Measurements from ENCODE around the gene ACP3.

The ACP3 gene

GRCh38 chr3:132315851-132316250 lies 1.4 kb upstream of the ACP3 start:
- DNase-seq (ENCODE audit: low spot score): no peak

GRCh38 chr3:132318451-132318850 lies 1.2 kb downstream of the ACP3 start:
- DNase-seq (ENCODE audit: low spot score): no peak

GRCh38 chr3:132321304-132321703 lies 4.1 kb downstream of the ACP3 start:
- DNase-seq (ENCODE audit: low spot score): no peak

GRCh38 chr3:132325103-132325606 lies 7.9 kb downstream of the ACP3 start:
- DNase-seq (ENCODE audit: low spot score): no peak

GRCh38 chr3:132325634-132326033 lies 8.4 kb downstream of the ACP3 start:
- no peak for DNase-seq (ENCODE audit: low spot score)

GRCh38 chr3:132326251-132326650 lies 9.0 kb downstream of the ACP3 start:
- DNase-seq (ENCODE audit: low spot score): no peak

- no peak for DNase-seq (ENCODE audit: low spot score)
These were observed 14.9 kb downstream of the ACP3 start for GRCh38 chr3:132332082-132332481.

- DNase-seq (ENCODE audit: low spot score): no peak
These were observed 15.3 kb downstream of the ACP3 start for GRCh38 chr3:132332508-132332907.

GRCh38 chr3:132341746-132342145 lies 24.5 kb downstream of the ACP3 start:
- DNase-seq (ENCODE audit: low spot score): no peak

GRCh38 chr3:132342183-132342582 lies 25.0 kb downstream of the ACP3 start:
- no peak for DNase-seq (ENCODE audit: low spot score)

- DNase-seq (ENCODE audit: low spot score): no peak
These were observed 25.4 kb downstream of the ACP3 start for GRCh38 chr3:132342610-132343009.

GRCh38 chr3:132343018-132343612 lies 25.9 kb downstream of the ACP3 start:
- DNase-seq (ENCODE audit: low spot score): peak; percentile 57

GRCh38 chr3:132344666-132345280 lies 27.6 kb downstream of the ACP3 start:
- DNase-seq (ENCODE audit: low spot score): no peak

GRCh38 chr3:132346841-132347736 lies 29.9 kb downstream of the ACP3 start:
- no peak for DNase-seq (ENCODE audit: low spot score)

- DNase-seq (ENCODE audit: low spot score): no peak
These were observed 30.6 kb downstream of the ACP3 start for GRCh38 chr3:132347811-132348210.

GRCh38 chr3:132348531-132348930 lies 31.3 kb downstream of the ACP3 start:
- DNase-seq (ENCODE audit: low spot score): no peak

- no peak for DNase-seq (ENCODE audit: low spot score)
These were observed 33.6 kb downstream of the ACP3 start for GRCh38 chr3:132350814-132351213.

GRCh38 chr3:132351222-132351806 lies 34.1 kb downstream of the ACP3 start:
- no peak for DNase-seq (ENCODE audit: low spot score)

GRCh38 chr3:132352556-132353143 lies 35.4 kb downstream of the ACP3 start:
- DNase-seq (ENCODE audit: low spot score): peak; percentile 79

GRCh38 chr3:132354916-132355702 lies 37.9 kb downstream of the ACP3 start:
- DNase-seq (ENCODE audit: low spot score): no peak

GRCh38 chr3:132356568-132356967 lies 39.4 kb downstream of the ACP3 start:
- DNase-seq (ENCODE audit: low spot score): no peak
